ENCODE measurements around the gene CALR3.
"Not testable (repeated sequence)": the region's sequence is repeated elsewhere in the genome, so short reads cannot be mapped to it uniquely, and the experiment has no call there.

The CALR3 gene

DNA sequence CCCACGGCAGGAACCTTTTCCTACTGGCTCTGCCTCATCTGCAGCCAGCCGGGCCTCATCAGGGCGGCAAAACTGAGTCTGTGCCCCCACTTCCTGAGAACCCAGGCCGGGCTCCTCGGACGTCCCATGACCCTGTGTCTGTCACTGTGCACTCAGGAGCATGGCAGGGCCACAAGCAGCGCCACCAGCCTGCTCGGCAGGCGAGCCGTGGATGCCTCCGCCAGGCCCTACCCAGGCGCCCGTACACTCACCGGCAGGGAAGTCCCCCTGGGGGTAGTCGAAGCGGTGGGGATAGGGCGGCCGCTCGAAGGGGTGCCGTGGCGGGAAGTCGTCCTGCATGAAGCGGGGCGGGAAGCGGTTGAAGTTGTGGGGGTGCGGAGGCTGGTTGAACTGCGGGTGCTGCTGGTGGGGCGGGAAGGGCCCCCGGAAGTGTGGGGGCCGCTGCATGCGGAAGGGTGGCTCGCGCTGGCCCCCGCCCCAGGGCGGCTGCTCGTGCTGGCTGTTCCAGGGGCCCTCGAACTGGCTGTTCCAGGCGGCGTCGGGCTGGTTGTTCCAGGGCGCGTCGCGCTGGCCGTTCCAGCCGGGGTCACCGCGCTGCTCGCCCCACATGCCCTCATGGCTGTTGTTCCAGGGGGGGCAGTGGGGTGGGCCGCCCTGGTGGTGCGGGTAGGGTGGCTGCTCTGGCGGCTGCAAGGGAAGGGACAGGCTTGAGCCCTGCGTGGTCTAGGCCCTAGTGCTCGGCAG lies 29.2 kb upstream of the CALR3 start:
- no peak for DNase-seq (ENCODE audit: low spot score)

DNA sequence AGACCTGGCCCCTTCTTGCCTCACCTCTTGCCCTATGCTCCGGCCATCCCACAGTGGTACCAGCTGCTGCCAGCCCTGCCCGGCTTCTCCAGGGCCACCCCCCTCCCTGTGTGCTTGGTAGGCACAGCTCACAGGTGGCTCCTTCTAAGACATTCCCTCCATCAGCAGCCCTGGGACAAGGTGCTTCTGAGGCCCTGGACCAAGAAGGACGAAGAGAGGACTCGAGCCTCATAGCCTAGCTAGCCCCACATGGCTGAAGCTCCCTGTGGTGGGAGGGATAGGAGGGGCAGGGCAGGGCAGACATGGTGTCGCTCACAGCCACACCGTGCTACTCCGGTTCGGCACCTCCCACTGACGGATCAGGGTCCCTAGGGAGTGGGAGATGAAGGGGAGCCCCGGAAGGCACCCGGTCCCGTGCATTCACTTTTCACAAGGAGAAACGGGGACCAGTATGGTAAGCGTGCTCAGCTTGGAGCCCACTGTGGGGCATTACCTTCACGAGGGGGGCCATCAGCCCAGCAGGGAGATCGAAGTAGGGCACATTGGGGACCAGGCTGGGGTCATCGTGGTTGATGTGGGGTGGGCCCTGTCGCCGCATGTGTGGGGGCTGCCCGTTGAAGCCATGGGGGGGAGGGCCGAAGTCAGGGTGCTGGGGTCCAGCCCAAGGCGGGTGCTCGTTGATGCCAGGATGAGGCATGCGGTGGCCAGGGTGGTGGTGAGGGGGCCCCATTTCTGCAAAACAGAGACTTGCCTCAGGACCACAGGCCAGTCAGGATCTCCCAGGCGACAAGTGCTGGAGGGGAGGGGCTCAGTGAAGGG lies 26.8 kb upstream of the CALR3 start:
- no peak for DNase-seq (ENCODE audit: low spot score)

DNA sequence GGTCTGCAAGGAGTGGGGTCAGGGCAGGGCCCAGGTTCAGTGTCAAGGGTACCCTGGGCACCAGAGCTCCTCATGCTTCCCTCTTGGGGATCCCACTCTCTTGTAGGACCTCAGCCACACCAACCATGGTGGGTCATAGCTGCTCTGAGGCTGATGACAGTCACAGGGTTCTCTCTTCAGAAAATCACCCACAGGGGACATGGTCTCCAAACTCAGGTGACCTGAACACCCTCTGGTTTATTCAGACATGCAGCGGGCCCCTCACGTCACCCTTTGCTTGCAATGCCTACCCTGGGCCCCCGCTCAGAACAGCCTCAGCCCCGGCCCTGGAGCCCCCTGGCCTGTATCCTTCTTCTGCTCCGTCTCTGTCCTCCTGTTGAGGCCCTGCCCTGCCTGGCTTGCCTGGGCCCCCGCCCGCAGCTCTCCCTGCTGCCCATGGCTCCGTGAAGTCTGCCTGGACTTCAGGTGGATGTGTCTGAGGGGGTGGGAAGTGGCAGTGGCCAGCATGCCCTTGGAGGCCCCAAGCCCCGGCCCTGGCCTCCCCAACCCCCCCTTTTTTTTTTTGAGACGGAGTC lies 25.8 kb upstream of the CALR3 start:
- no peak for DNase-seq (ENCODE audit: low spot score)

DNA sequence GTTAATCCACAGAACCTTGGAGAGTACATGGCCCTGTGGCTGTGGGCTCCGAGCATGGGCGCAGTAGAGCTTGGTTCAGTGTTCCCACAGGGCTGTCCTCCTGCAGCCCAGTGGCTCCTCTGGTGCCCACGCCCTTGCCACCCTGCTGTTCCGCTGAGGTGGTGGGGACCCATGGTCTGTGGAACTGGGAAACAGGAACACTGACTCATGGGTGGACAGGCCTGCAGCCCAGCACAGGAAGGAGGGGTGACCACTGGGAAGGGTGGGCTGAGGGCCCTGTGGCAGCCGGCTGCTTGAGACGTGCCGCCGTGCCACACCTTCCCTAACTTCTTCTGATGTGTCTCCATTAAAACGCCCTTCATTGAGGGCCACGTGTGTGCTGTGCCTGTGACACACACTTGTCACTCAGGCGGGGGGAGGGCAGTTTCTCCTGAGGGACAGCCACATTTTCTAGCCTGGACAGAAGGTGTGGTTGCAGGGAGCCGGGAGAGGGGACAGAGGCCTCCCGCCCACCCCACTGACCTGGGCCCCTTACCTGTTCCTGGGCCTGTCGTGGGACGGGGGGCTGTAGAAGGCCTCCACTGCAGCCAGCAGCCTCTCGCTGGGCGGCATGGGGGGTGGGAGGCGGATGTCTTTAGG lies 25.1 kb upstream of the CALR3 start:
- DNase-seq (ENCODE audit: low spot score): no peak

- no peak for DNase-seq (ENCODE audit: low spot score)
These were observed 24.4 kb upstream of the CALR3 start for GRCh38 chr19:16520074-16520973.

DNA sequence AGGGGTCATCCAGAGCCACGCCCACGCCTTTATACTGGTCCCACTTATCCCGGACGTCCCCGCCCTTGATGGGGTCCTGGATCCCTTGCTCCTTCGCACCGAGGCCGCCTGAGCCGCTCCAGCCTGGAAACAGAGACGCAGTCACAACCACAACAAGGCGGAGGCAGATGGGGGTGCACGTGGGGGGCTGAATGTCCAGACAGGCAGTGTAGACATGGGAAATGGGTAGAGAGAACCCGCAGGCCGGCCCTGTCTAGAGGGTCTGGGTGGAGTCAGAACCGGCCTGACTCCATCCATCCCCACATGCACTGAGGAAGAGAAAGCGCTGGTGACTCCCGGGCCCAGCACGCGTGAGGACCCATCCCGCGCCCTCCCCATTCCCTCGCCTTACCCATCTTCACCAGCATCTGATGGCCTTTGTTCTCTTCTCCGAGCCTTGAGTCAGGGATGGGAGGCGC lies 23.3 kb upstream of the CALR3 start:
- no peak for DNase-seq (ENCODE audit: low spot score)

DNA sequence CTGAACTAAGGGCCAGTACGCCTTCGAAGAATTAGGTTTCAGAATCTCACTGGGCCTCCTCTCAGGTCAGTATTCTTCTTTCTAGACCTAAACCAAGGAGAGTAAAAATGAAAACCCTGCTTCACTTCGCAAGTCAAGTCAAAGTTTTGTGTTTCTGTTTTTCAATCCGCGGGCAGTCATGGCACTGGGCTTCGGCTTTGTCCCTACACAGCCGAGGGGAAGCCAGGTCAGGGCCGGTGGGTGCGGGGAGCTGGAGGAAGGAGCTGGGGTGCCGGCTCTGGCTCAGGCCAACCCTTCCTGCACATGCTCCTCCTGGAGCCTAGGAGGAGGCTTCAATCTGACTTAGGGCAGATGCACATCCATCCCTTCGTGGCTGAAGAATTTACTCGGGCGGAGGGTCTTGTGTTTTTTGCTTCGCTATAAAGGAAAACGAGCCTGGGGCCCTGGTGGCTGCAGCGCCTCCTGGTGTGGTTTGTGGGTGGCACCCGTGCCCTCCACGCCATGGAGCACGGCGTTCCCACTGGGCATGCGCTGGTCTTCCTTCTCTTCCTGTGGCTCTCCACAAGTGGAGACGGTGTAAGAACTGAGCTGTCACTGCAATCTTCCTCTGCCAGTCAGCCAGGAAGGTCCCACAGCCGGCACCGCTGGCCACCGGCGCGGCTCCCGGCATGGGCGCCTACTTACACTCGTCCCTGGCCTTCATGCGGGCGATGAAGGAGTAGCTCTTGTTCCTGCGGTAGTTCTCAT lies 22.7 kb upstream of the CALR3 start:
- DNase-seq (ENCODE audit: low spot score): no peak

GRCh38 chr19:16518061-16518460 lies 22.1 kb upstream of the CALR3 start:
- no peak for DNase-seq (ENCODE audit: low spot score)

DNA sequence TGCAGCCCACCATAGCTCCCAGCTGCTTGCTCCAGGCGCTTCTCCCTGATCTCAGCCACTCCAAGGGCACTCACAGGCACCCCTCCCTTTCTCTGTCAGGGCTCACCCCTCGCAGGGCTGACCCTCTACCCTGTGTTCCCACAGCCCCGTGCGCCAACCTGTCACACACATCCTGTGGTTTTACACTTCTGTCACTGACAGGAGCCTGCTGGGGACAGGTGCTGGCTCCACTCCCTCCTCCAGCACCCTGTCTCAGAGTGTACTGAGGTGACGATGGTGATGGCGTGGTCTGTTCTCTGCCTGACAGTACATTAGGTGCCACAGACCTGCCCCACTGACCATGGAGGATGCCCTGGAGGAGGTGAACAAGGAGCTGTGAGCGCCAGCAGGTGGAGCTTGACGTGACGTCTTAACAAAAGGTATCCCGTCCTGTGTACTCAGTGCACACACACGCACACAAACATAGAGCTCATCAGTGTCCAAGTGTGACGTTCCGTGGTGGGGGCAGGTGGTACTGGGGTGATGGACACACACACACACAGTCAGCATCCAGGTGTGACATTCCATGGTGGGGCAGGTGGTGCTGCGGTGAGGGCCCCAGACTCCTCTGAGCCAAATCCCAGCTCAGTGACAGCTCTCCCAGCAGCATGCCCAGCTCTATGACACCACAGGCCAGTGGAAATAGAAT lies 21.1 kb upstream of the CALR3 start:
- no peak for DNase-seq (ENCODE audit: low spot score)

- DNase-seq (ENCODE audit: low spot score): no peak
These were observed 20.4 kb upstream of the CALR3 start for GRCh38 chr19:16516381-16516780.

GRCh38 chr19:16514383-16515019 lies 18.5 kb upstream of the CALR3 start:
- no peak for DNase-seq (ENCODE audit: low spot score)

DNA sequence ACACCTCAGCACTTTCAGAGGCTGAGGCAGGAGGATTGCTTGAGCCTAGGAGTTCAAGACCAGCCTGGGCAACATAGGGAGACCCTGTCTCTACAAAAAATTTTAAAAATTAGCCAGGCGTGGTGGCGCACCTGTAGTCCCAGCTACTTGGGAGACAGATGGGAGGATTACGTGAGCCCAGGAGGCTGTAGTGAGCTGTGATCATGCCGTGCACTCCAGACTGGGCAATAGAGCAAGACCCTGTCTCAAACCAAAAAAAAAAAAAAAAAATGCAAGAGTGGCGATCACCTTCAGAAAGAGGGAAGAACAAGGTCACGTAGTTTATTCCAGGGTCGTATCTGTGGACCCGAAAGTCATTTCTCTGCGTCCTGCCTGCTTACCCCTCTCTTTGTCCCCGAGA lies 16.6 kb upstream of the CALR3 start:
- not testable (repeated sequence) for DNase-seq (ENCODE audit: low spot score)

DNA sequence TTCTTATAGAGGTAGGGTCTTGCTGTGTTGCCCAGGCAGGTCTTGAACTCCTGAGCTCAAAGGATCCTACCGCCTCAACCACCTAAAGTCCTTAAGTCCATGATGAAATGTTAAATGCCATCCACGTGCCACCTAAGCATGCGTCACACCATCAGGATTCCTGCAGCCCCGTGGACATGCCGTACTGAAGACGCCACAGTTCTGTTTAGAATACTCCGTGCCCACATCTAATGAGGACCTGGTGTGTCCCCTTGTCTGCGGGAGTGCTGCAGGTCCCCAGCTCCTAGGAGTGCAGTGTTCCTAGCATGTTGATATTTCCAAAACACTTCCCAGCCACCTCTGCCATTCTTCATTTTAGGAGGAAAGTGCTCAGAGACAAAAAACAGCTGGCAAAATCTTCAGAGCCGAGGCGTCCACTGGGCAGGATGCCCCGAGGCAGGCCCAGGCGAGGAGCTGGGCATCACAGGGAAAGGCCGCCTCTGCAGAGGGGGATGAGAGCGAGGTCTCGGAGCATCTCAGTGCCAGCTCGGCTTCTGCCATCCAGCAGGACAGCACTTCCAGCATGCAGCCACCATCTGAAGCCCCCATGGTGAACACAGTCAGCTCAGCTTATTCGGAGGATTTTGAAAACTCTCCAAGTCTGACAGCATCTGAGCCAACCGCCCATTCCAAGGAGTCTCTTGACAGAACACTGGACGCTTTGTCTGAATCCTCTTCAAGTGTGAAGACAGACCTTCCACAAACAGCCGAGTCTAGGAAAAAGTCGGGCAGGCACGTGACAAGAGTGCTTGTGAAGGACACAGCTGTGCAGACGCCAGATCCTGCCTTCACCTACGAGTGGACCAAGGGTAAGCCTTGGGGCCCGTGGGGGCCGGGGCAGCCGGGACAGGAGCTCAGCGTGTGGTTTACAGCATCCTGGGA lies 13.4 kb upstream of the CALR3 start:
- peak; percentile 59 for DNase-seq (ENCODE audit: low spot score)

DNA sequence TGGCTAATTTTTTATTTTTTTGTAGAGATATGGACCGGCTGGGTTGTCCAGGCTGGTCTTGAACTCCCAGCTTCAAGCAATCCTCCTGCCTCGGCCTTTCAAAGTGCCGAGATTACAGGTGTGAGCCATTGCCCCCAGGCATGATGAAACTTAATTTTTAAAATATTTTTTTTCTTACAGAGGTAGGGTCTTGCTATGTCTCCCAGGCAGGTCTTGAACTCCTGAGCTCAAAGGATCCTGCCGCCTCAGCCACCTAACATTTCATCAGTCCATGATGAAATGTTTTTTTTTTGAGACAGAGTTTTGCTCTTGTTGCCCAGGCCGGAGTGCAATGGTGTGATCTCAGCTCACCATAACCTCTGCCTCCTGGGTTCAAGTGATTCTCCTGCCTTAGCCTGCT lies 12.6 kb upstream of the CALR3 start:
- no peak for DNase-seq (ENCODE audit: low spot score)

GRCh38 chr19:16506961-16507360 lies 11.0 kb upstream of the CALR3 start:
- DNase-seq (ENCODE audit: low spot score): no peak

GRCh38 chr19:16506161-16506560 lies 10.2 kb upstream of the CALR3 start:
- DNase-seq (ENCODE audit: low spot score): not testable (repeated sequence)

- DNase-seq (ENCODE audit: low spot score): no peak
These were observed 8.3 kb upstream of the CALR3 start for GRCh38 chr19:16504271-16504670.

DNA sequence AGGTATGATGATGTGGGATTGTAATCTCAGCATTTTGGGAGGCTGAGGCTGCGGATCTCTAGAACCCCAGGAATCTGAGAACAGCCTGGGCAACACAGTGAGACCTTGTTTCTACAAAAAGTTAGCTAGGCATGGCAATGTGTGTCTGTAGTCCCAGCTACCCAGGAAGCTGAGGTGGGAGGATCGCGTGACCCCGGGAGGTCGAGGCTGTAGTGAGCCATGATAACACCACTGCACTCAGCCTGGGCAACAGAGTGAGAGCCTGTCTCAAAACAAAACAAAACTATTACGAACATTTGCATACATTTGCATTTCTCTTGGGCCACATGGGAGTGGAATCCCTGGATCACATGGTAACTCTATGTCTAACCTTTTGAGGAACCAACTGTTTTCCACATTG lies 1.9 kb upstream of the CALR3 start:
- no peak for DNase-seq (ENCODE audit: low spot score)

GRCh38 chr19:16497042-16497441 lies 1.1 kb upstream of the CALR3 start:
- no peak for DNase-seq (ENCODE audit: low spot score)
